GM18505 (cell line): ENCODE data around the gene ARCN1.

ENCODE experiments used
- ATAC-seq: cut with Tn5 transposase; IDR thresholded peaks from one replicate; pipeline ENCODE4 v1.9.1; 2021; ENCODE audit not compliant: unreplicated experiment
- POLR2A ChIP-seq: IDR thresholded peaks from 4 replicates; pipeline ENCODE4 v1.6.1; 2011; ENCODE audit warnings: borderline replicate concordance; ENCODE audit not compliant: insufficient read depth, insufficient read length; ENCODE audit errors: extremely low read depth

The ARCN1 gene

DNA sequence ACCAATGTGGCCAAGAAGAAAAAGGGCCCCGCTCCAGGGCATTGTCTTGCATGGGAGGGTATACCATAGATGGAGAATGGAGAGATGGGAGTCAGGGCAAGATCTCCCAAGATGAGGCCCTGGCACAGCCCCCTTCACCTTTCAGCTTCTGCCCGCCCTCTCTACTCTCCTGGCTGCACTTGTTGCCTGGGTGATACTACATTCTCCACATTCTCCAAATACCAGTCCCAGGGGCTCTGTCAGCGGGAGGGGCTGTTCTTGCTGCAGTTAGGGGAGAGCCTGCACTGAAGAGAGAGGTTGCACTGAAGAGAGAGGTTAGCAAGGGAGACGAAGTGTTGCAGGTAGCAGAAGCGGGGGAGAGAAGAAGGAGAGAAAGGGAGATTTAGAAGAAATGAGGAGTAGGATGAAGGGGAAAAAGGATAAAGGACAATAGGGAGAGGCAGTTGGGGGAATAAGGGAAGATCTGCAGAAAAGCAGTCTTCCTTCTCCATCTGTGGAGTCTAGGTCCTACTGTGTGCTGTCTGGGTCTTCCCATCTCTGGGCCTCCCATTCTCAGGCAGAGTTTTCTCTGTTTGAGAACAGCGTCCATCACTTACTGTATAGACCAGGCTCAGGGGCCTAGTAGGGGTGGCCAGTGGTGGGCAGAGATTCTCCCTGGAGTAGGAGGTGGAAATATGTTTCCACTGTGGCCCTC is 43.2 kb downstream of the ARCN1 start:
- ATAC-seq = no peak
- TF ChIP-seq POLR2A = no peak

DNA sequence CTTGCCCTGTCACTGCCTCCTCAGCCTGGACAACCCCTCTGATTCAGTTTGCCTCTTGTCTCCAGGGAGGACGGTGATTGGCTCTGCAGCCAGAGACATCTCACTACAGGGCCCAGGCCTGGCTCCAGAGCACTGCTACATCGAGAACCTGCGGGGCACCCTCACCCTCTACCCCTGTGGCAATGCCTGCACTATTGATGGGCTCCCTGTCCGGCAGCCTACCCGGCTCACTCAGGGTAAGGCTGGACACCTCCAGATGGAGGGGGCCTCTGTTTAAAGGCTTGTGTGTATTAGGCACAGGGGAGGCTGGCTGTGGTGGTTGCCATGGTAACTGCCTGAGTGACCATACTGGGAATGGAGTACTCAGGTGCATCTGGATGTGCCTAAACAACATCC is 43.8 kb downstream of the ARCN1 start:
- no peak for TF ChIP-seq POLR2A
- ATAC-seq = no peak

DNA sequence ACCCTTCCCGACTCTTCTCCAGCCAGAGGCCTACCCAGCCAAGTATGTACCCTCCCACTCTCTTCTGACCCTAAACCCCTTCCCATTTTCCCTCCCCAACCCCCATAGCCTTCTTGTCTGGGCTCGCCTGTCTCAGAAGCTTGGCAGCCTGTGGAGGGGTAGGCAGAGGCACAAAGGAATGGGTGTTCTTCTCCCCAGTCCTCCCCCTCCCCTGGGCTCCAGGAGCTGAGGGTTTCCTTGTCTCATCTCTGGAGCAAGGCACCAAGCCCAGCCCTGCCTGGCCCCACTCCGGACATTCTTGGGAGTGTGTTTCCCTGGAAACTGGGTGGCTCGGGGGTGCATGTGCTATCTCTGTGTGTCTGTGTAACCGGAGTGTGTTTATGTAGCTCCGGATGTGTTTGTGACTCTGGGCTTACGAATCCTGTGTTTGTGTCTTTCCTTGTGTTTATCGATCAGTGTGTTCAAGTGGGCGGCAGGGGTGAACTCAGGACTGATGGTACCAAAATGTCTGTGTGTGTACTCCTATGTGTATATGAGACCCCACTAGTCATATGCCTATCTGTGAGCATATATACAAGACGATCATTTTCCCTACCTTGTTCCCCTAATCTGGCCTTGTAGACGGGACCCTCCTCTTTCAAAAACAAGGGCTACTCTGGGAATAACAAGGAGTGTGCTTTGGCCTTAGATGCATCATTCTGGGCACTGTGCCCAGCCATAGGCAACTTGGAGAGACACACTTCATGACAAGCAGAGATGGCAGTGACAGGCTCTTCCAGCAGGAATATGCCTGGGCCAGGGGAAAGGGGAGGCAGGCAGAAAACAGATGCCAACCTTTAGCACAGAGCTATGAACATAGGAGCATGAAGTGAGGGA is 46.1 kb downstream of the ARCN1 start:
- TF ChIP-seq POLR2A = no peak
- ATAC-seq = no peak

DNA sequence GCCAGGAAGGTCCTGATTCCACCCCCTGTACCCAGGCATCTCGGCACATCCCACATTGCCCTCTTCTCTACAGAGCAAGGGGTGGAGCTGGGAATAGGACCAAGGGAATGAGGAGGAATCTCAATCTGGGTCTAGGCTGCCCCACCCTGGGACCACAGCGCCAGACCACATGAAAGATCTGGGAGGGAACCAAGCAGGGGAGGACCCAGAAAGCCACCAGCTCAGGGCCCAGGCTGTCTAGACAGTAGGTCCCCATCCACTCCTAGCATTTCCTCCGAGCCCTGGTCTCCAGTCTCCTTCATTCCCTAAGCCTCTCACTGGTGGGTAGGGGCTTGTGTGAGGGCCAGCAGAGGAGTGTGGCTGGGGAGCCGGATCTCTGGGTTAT is 46.8 kb downstream of the ARCN1 start:
- TF ChIP-seq POLR2A = no peak
- ATAC-seq = no peak

DNA sequence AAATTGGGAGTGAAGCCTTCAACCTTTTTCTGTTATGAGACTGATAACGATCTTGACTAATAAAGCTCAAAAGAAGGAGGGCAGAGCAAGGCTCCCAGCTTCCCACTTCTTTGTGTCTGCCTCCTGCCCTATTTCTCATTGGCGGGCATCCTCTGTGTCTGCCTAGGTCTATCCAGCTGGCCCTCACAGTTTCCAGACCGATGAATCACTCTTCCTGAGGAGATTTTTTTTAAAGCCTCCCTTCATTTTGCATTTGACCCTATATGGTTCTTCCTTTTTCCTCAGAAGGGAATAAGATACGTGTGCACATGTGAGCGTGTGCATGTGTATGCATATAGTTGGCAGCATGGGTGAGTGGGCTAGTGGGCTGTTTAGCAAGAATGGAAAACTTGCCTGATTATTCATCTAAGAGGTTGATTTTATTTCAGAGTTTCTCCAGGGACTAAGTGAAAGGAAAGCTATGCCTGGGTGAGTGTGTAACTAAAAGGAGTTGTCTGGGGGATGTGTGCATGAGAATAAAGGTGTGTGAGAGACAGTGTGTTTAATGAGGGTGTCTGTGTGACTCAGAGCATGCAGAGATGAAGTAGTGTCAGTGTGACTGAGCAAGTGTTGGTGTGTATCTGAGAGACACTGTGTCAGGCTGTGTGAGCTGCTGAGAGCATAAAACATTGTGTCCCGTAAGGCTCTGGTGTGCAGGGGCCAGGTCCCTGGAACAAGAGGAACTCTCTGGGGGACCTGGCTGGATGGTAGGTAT is 47.4 kb downstream of the ARCN1 start:
- TF ChIP-seq POLR2A = no peak
- no peak for ATAC-seq

DNA sequence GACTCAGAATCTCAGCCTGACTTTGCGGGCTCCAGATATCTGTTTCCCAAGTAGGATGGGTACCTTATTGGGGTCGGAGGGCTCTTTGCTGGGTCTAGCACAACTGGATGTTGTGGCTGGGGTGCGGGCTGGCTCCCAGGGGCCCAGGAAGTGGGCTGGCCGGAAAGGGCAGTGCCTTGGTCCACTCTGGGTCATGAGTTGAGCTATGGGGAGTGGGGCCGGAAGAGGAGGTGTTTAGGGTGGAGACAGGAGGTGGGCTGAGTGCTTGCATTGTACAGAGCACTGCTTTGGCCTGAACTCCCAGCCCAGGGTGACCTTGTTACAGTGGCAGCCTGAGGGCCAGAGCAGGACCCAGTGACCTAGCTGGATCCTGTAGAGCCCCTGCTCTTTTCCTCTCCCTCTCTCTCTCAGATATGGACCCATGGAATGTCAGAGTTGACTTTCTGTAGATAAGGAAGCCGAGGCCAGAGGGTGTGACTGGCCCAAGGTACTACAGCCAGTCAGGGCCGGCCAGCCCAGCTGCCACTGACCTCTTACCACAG is 48.4 kb downstream of the ARCN1 start:
- no peak for TF ChIP-seq POLR2A
- no peak for ATAC-seq

DNA sequence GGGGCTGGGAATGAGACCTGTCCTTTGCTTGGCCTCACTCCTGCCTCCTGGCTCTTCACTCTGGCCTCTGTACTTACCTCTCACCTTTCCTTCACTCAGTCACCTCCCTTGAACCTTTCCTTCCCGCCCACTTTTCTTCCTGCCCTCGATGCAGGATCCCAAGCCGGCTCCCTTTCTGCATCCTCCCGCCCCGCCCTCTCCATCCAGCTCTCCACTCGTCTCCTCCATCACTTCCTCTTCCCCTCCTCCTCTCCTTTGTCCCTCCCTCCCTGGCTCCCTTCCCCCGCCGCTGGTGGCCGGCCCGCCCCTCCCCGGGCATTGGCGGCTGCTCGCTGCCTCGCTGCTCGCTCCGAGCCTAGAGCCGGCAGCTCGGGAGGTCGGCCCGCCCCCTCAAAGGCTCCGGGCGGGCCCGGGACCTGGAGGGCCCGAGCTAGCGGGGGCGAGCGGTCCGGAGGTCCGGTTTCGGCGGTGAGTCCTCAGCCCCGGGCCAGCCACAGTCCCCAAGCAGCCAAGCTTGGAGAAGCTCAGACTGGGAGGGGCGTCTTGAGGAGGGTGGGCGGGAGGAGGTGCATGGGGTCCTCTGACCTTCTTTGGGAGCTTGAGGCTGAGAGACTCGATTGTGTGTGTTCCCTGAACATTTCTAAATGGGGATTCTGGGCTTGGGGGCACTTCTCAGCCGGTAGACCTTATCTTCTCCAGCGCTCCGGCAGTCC is 49.0 kb downstream of the ARCN1 start:
- no peak for ATAC-seq
- no peak for TF ChIP-seq POLR2A

DNA sequence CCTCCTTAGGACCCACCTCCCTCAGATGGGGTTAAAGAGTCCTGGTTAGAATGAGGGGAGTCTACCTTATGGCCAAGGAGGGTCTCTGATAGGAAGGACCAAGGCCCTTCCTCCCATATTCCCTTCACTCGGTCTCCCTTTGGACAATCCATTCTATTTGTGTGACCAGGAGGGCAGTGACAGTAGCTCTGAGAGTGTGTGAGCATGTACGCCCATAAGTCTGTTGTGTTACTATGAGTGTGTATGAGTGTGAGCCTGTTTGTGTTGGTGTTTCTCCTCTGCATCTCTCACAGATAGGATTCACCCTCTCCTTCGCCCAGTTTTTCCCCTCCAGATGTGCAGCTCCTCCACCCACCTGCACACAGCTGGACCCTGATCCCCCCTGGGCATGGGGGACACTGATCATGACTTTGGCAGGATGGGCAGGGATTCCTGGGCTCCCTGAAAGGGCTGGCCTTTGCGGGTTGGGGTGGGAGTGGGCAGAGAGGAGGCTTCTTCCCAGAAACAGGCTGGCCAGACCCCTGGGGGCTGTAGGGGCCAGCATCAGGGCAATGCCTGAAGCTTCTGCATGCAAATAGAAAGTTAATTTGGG is 49.7 kb downstream of the ARCN1 start:
- ATAC-seq = no peak
- TF ChIP-seq POLR2A = no peak

DNA sequence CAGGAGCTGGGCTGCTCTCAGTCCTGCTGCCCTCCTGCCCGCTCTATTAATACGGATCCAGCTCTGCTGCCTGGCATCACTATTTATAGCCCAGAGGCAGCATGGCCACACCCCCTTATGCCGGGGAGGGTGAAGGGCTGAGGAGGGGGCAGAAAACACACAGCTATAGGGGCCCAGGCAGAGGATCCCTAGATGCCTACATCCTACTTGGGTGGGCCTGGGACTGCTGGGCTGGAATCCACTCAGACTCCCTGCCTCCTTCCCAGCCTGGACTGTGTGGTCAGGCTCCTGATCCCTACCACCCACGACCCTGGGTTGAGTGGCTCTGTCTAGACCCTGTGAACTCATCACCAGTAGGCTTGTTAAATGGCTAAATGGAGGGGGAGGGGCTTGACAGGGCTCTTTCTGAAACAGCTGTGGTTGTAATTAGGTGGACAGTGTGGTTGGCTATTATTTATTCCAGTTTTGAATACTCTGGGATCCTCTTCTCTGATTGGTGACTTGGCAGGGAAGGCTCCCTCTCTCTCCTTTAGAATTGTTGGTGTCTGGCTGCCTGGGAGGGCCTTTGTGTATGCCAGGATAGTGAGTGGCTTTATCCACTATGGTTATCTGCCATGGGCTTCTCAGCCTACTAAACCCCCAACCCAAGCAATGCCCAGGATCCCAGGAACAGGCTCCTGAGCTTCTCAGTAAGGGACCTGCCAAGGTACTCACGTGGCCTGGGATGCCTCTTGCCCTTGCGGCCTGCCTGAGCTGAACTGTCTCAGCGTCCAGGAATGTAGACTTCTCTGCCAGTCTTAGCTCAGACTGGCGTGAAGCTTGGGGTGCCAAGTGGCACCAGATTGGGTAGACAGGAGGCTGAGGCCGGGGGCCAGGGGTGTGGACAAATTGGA is 50.4 kb downstream of the ARCN1 start:
- TF ChIP-seq POLR2A = no peak
- ATAC-seq = no peak

DNA sequence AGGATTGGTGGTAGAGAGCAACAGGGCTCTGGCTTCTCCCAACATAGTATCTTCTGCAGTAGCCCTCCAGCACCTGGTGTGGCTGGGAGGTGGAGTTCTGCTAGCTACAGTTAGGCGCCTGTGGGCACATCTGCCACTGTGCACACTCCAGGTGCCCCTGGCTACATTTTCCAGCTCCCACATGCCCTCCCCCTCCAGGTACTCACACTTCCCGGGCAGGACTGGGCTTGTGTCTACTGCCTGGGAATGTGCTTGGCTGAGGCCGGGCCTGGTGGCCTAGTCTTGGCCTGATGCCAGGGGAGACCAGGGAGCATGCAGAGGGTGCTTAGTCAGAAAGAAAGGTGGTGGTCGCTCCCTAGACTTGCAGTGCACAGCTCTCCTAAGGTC is 51.1 kb downstream of the ARCN1 start:
- ATAC-seq = no peak
- TF ChIP-seq POLR2A = no peak

DNA sequence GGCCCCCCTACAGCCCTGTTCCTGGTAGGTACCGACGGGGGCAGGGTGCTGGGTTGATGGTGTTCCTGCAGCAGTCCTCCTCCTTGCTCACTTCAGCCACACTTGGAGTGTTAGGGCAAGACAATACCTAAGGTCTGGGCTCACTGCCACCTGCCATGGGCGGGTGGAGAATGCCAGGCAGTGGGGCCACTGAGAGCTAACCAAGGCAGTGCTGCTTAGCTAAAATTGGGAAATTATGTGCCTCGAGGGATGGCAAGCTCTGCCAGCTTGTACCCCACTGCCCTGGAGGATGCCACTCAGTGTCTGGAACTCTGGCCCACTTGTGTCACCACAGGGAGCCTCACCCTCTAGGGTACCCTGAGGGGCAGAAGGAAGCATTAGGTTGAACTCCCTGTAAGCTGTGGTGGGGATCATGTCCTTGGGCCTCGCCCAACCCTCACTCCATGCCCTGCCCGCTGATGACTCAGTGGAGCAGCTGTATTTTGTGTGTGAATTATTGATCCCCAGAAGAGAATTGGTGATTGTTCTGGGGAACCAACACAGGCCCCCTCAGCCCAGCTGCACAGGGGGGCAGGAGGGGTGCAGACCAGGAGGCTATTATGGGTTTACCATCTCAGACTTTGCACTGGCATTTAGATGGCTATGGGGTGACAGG is 53.0 kb downstream of the ARCN1 start:
- TF ChIP-seq POLR2A = no peak
- ATAC-seq = no peak

DNA sequence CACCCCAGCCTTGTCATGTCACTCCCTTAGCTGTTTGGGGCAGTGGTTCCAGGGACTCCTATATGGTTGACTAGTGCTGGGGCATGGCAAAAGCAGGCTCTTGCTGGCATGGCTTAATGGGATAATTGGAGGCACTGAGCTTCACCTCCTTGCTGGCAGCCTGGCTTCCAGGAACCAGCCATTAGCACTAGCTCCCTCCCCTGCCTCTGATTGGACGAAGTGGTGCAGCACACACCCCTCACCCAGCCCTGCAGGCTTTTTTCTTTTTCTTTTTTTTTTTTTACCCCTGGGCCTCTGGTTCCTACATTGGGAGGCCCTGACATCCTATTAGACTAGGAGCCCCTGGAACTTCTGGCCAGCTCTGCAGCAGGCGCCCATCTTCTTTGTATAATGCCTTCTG is 53.8 kb downstream of the ARCN1 start:
- TF ChIP-seq POLR2A = no peak
- no peak for ATAC-seq

DNA sequence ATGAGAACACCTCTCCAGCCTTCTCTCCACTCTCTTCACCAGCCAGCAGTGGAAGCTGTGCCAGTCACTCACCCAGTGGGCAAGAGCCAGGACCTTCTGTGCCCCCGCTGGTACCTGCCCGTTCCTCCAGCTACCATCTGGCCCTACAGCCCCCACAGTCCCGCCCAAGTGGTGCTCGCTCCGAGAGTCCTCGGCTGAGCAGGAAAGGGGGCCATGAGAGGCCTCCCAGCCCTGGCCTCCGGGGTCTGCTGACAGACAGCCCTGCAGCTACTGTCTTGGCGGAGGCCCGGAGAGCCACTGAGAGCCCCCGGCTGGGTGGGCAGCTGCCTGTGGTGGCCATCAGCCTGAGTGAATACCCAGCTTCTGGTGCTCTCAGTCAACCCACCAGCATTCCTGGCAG is 55.4 kb downstream of the ARCN1 start:
- no peak for ATAC-seq
- no peak for TF ChIP-seq POLR2A
